SJSA1 (cell line): ENCODE data around the gene GPHN. TPM values are rescaled to one million over a fixed set of nuclear protein-coding genes. Genes with fewer than 3 reads are reported as not detected.
A peak's percentile ranks its signal among the peaks of the same experiment; 100 is the strongest.

Experiments used
- DNase-seq, 2 experiments: peaks; one replicate each; pipeline ENCODE4 v3.0.0-alpha.2; 2015 to 2020; ENCODE audit warnings: low spot score in 2 of 2, low read depth in 1 of 2
- H3K27ac ChIP-seq: fragments of 250-450 bp; sonication (Bioruptor Pico); 2 replicates; pipeline ENCODE4 v1.5.1; 2020; ENCODE audit warnings: mild to moderate bottlenecking, moderate library complexity
- H3K27me3 ChIP-seq: fragments of 250-450 bp; sonication (Bioruptor Pico); replicated peaks from 2 replicates; pipeline ENCODE4 v1.5.1; 2020; ENCODE audit warnings: mild to moderate bottlenecking, moderate library complexity
- H3K36me3 ChIP-seq: fragments of 250-450 bp; sonication (Bioruptor Pico); 2 replicates; pipeline ENCODE4 v1.5.1; 2020; ENCODE audit warnings: mild to moderate bottlenecking
- H3K4me1 ChIP-seq: fragments of 250-450 bp; sonication (Bioruptor Pico); replicated peaks from 2 replicates; pipeline ENCODE4 v1.6.1; 2021; ENCODE audit warnings: mild to moderate bottlenecking
- H3K4me3 ChIP-seq: fragments of 250-450 bp; sonication (Bioruptor Pico); 2 replicates; pipeline ENCODE4 v1.5.1; 2020; ENCODE audit warnings: mild to moderate bottlenecking
- H3K9me3 ChIP-seq: fragments of 250-450 bp; sonication (Bioruptor Pico); replicated peaks from 2 replicates; pipeline ENCODE4 v1.5.1; 2020; ENCODE audit warnings: mild to moderate bottlenecking
- total RNA-seq: library from RNA; depleted of rRNA; stranded (reverse); fragments of >200 nt; shearing (Covaris generic); gene quantifications from 2 replicates; pipeline ENCODE4 v1.2.3, GENCODE V29; 2014; rRNA removed

The GPHN gene
- 0.13 and 2.2 TPM in 2 replicates for total RNA-seq

DNA sequence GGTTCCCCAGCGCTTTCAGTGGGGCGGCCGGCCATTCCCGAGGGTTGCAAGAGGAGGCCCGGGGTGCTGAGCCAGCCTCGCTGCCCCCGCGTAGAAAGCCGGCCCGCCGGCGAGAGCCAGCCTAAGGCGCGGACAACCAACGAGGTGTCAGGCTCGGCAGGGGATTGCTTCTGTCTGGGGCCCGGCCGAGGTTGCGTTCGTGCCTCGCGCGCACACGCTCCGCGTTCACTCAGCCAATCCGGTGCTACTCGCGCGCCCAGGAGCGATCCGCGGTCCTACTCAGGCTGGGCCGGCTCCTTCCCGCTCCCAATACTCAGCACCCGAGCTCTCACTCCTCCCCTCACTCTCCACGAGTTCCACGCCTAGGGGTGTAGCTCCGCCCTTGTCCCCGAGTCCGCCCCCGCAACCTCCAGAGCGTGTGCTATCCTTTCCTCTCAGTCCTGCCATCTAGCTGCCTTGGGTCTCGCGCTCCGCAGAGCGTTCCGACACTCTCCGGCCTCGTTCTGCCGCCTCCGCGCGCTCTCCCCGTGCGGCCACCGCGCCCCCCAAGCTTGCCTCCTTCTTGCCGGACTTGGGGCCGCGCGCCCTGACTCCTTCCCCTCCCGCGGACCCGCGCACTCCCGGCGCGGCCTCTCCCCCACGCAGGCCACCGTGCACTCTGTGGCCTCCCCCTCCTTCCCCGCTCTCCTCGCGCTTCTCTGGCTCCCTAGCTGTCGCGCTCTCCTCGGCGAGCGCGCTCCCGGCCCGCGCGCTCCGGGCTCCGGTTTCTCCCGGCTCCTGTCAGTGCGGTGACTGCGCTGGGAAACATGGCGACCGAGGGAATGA lies at the start of gene GPHN:
Gene GPHN (plus strand): TSS at position 426 of the 825 bp plus-strand sequence.
- peak; percentile 65 to 72 for DNase-seq
- Histone ChIP-seq H3K27me3 (peaks cover 26% of the 10 kb centered on the region), H3K9me3 (no peaks in the 10 kb centered on the region), H3K27ac (no peak within 1 kb of the TSS), H3K4me3 (peak within 1 kb of the TSS; percentile 43), H3K36me3 (no peaks in the 10 kb centered on the region), H3K4me1 (peaks cover 16% of the 10 kb centered on the region)

DNA sequence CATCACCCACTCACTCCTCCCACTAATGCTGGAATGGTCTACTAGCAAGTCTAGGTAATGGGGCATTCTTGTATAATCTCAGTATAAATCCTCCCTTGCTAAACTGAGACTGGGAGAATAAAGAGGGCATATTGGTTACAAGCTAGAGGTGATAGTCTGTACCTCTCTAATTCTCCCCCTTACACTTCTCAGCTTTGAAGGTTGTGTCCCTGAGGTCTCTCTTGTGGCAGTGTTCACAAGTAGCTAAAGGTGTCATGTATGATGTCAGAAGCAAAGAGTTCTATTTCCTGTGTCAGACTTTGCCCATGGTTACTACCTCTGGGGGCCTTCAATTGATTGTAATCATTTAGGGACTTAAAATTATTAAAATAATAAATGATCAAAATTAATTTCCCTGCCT lies 48.3 kb upstream of the GPHN start:
- Histone ChIP-seq H3K36me3 (no peaks in the 10 kb centered on the region), H3K4me1 (no peaks in the 10 kb centered on the region), H3K9me3 (no peaks in the 10 kb centered on the region), H3K27me3 (no peaks in the 10 kb centered on the region), H3K27ac (no peak overlapping the region), H3K4me3 (no peak overlapping the region)
- DNase-seq: no peak

DNA sequence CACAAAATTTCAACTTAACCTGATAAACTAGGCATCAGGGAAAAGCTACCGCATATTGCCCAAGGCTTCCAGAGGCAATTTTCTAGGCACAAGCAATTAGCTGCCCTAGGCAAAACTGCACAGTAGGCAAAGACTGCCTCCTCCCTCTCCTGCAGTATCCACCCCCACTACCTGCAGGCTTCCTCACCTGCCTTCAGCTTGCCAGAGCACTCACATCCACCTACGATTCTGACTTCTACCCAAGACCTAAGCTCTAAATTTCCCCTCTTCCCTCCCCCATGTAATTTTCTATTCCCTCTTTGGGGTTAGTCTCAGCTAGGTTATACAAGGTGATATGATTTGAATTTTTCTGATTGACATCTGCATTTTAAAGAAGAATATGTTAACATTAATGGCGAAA lies 43.7 kb upstream of the GPHN start:
- Histone ChIP-seq H3K27me3 (no peaks in the 10 kb centered on the region), H3K4me3 (no peak overlapping the region), H3K27ac (no peak overlapping the region), H3K9me3 (no peaks in the 10 kb centered on the region), H3K4me1 (no peaks in the 10 kb centered on the region), H3K36me3 (no peaks in the 10 kb centered on the region)
- DNase-seq: no peak

DNA sequence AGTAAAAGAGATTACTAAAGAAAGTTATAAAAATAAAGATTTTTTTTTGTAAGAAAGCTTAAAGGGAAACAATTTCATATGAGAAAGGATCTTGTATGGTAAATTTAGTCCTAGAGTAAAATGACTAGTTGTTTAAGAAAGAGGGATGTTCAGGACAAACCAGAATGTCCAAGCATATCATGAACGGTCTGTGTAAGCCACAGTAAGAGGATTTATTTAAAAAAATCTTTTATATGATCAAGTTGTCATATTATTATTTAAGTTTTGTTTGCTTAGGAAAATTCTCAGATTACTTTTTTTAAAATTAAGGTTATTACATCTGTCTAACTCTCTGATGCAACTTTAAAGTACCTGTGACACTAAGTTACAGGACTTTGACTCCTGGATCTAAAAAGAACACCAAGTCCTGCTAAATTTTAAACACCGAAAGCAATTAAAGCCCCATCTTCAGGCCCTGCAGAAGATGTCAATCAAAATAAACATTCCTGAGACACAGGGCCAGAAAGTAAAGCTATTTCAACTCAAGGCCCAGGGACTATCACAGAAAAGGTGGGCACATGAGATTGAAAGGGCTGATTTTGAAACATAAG lies 39.1 kb upstream of the GPHN start:
- Histone ChIP-seq H3K4me1 (no peaks in the 10 kb centered on the region), H3K4me3 (no peak overlapping the region), H3K27me3 (no peaks in the 10 kb centered on the region), H3K36me3 (no peaks in the 10 kb centered on the region), H3K27ac (no peak overlapping the region), H3K9me3 (no peaks in the 10 kb centered on the region)
- no peak for DNase-seq

DNA sequence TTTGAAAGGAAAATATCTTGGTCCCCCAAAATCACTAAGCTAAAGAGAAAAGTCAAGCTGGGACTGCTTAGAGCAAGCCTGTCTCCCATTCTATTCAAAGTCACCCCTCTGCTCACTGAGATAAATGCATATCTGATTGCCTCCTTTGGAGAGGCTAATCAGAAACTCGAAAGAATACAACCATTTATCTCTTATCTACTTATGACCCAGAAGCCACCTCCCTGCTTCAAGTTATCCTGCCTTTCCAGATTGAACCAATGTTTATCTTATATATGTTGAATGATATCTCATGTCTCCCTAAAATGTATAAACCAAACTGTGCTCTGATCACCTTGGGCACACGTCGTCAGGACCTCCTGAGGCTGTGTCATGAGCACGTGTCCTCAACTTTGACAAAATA lies 36.4 kb upstream of the GPHN start:
- no peaks in the 10 kb centered on the region for H3K36me3 ChIP-seq

DNA sequence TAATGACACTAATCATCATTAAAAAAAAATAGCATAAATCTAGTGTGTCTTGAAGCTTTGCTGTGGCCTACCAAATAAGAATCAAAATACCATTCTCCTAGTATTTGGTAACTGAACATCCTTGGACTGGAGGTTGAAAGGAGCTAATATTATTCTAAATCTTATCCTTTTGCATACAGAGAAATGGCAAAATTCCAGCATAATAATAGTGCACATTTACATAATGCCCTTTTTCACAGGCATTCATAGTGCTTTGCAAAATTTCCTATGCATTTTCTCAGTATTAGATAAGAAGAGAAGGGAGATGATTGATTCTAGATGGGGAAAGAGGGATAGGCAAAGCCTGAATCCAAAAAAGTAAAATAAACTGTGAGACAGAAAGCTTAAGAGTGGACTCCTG lies 35.7 kb upstream of the GPHN start:
- H3K9me3 ChIP-seq: no peaks in the 10 kb centered on the region
- DNase-seq: no peak
- no peaks in the 10 kb centered on the region for H3K4me1 ChIP-seq
- H3K4me3 ChIP-seq: no peak overlapping the region
- no peak overlapping the region for H3K27ac ChIP-seq
- no peaks in the 10 kb centered on the region for H3K27me3 ChIP-seq
- H3K36me3 ChIP-seq: no peaks in the 10 kb centered on the region

More for the DNA sequence above, 36.4 kb upstream of the GPHN start:
- Histone ChIP-seq H3K9me3 (no peaks in the 10 kb centered on the region), H3K27ac (no peak overlapping the region), H3K4me1 (no peaks in the 10 kb centered on the region), H3K27me3 (no peaks in the 10 kb centered on the region), H3K4me3 (no peak overlapping the region)
- no peak for DNase-seq

DNA sequence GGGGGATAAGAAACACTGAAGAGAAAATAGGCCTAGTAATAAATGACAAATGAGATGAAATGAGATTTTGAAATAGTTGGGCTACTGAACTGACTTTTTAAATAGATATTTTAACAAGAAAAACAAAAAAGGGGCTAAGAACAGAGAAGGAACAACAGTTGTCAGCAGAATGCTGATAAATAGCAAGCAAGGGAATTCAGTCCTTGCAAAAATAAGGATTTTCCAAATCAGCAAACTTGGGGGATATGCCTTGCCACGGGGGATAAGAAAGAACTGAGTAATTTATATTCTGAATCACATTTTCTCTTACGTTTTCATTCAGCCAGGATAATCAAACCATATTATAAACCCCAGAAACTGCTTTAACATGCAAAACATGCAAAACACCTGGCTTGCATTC lies 34.7 kb upstream of the GPHN start:
- no peaks in the 10 kb centered on the region for H3K9me3 ChIP-seq
- H3K36me3 ChIP-seq: no peaks in the 10 kb centered on the region
- DNase-seq: no peak
- no peak overlapping the region for H3K27ac ChIP-seq
- no peak overlapping the region for H3K4me3 ChIP-seq
- no peaks in the 10 kb centered on the region for H3K4me1 ChIP-seq
- H3K27me3 ChIP-seq: no peaks in the 10 kb centered on the region

DNA sequence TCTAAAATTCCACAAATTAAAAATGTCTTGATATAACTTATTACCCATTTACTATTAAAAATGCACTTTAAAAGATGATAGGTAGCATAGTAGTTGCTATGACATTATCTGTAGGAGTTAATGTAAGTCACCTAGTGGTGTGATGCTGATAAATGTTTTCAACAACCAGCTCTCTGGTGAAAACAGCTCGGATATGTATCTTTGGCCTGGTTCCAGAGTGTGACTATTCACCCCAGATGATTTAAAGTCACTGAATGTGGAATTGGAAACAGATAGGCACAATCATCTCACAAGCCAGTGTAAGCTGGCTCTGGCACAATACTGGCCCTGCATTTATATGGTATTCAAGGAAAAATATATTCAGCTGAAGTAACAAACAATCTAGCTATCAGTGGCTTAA lies 31.0 kb upstream of the GPHN start:
- no peak overlapping the region for H3K4me3 ChIP-seq
- H3K4me1 ChIP-seq: no peaks in the 10 kb centered on the region
- no peak for DNase-seq
- no peaks in the 10 kb centered on the region for H3K27me3 ChIP-seq
- no peaks in the 10 kb centered on the region for H3K9me3 ChIP-seq
- no peak overlapping the region for H3K27ac ChIP-seq
- no peaks in the 10 kb centered on the region for H3K36me3 ChIP-seq

DNA sequence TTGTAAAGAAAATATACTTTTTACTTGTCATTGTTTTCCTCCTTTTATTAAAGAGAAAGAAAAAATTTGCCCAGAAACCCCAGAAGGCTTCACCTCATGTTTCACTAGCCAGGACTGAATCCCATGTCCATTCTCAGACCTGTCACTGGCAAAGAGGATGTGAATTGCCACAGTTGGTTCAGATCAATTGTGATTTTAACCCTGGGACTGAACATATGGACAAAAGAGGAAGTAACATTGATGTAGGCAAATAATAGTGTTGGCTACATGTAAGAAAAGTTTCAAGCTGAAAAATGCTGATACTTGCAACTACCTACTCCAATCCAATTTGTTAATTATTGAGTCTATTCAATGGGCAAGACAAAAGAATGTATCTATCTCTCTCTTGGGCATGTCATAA lies 30.4 kb upstream of the GPHN start:
- Histone ChIP-seq H3K36me3 (no peaks in the 10 kb centered on the region), H3K9me3 (no peaks in the 10 kb centered on the region), H3K4me3 (no peak overlapping the region), H3K4me1 (no peaks in the 10 kb centered on the region), H3K27me3 (no peaks in the 10 kb centered on the region), H3K27ac (no peak overlapping the region)
- no peak for DNase-seq

DNA sequence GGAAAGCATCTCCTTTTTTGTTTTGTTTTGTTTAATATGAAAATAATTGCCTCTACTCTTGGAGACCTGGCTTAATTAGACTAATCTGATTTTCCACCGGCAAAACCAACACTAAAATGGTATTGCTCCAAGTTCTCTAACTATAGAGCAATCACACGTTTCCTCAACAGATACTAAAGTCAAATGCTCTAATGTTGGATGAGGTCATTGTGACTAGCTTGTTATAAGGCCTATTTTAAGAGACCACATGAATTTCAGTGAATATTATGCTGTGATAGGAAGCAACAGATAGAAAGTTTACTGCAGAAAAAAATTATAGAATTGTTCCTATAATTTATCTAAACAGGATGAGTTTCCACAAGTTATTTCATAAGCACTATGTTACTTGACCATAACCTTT lies 25.1 kb upstream of the GPHN start:
- no peaks in the 10 kb centered on the region for H3K36me3 ChIP-seq
- no peak overlapping the region for H3K27ac ChIP-seq
- H3K4me1 ChIP-seq: no peaks in the 10 kb centered on the region
- no peaks in the 10 kb centered on the region for H3K9me3 ChIP-seq
- H3K4me3 ChIP-seq: no peak overlapping the region
- DNase-seq: no peak
- no peaks in the 10 kb centered on the region for H3K27me3 ChIP-seq

DNA sequence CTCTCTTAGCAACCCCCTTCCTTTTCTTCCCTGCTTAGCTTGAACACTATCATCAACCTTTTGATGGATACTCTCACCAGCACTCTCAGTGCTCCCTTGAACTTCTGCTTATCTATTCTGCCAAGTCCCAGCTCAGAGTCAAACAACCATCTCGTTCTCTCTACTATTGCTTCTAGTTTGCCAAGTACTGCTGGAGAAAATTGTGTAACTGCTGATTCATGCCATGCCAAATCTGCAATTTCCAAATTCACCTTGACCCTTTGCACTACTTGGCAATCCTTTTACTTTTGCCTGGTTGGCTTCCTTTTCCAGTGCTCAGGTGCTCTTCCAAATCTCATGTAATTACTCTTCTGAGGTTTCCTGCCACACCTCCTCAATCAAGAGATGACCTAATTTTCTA lies 24.6 kb upstream of the GPHN start:
- no peak overlapping the region for H3K27ac ChIP-seq
- no peak overlapping the region for H3K4me3 ChIP-seq
- no peaks in the 10 kb centered on the region for H3K4me1 ChIP-seq
- H3K27me3 ChIP-seq: no peaks in the 10 kb centered on the region
- no peak for DNase-seq
- no peaks in the 10 kb centered on the region for H3K9me3 ChIP-seq
- no peaks in the 10 kb centered on the region for H3K36me3 ChIP-seq

DNA sequence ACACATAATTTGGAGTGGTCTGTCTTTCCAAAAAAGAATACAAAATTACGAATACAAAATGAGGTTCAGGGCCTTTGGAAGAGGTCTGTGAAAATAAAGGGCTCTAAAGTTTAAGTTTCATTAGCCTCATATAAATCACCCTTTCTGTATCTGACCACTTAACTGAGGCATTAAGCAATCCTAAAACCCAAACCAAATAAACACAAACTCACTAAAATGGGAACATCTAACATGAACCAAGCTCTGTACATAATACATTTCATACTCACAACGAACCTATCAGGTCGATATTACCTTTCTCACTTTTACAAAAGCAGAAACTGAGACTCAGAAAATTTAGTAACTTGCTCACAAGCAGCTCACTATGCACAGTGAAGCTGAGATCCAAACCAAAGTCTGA lies 22.9 kb upstream of the GPHN start:
- DNase-seq: no peak
- Histone ChIP-seq H3K27me3 (no peaks in the 10 kb centered on the region), H3K4me3 (no peak overlapping the region), H3K27ac (no peak overlapping the region), H3K9me3 (no peaks in the 10 kb centered on the region), H3K4me1 (no peaks in the 10 kb centered on the region), H3K36me3 (no peaks in the 10 kb centered on the region)

DNA sequence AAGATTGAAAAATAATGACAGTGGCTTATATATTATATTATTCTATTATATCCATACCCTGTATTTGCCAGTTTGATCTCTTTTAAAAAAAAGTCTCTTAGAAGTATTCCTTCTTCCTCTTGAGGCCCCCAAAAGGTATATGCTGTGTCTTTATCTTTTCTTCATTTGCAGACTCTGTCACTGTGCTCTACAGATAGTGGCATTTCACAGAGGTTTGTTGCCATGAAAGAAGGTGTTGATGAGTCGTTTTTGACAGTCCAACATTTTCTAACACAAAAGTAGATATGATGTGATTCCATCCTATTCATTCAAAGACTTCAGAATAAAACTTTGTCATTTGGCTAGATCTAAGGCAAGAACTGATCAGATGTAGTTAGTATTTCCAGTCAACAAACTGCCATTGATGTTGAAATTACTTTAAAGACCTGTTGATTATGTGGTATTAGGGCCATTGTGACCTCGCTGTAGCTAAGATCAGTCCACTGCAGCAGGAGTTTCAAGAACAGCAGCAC lies 22.0 kb upstream of the GPHN start, which contains the start of gene CCDC196:
Gene CCDC196 (plus strand): TSS at position 462 of the 512 bp plus-strand sequence. CDS start 132 bp downstream, outside the sequence.
- Histone ChIP-seq H3K27ac (no peak within 1 kb of the TSS), H3K9me3 (no peaks in the 10 kb centered on the region), H3K27me3 (no peaks in the 10 kb centered on the region), H3K36me3 (no peaks in the 10 kb centered on the region), H3K4me3 (no peak within 1 kb of the TSS), H3K4me1 (no peaks in the 10 kb centered on the region)
- no peak for DNase-seq

DNA sequence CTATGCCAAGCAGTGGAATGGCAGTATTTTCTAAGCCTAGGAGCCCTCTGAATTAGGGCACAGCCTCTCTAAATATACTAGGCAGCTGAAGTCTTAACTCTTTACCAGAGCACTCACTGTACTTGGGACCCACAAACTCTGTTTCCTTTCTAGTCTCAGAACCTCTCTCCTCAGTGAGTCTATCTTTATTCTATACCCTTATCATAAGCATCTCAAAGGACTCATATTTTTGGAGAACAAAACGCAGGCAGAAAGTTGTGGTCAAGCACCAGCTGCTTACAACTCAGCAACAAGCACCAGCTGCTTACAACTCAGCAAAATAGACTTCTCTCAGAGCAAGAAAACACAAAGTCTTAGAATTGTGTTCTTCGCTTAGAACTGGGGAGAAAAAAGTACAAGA lies 20.8 kb upstream of the GPHN start:
- H3K4me1 ChIP-seq: no peaks in the 10 kb centered on the region
- H3K27ac ChIP-seq: no peak overlapping the region
- H3K4me3 ChIP-seq: no peak overlapping the region
- H3K36me3 ChIP-seq: no peaks in the 10 kb centered on the region
- H3K27me3 ChIP-seq: no peaks in the 10 kb centered on the region
- DNase-seq: no peak
- H3K9me3 ChIP-seq: no peaks in the 10 kb centered on the region
